ENCODE results near the gene DIO3. TPM values are rescaled to one million over a fixed set of nuclear protein-coding genes. Genes with fewer than 3 reads are reported as not detected.

DIO3 gene
- total RNA-seq, 1 experiment from 2014 or later = not detected

GRCh38 chr14:101584055-101584859 is 23.0 kb downstream of the DIO3 start:
- H3K4me2 ChIP-seq (ENCODE audit: insufficient read depth, insufficient read length, low read length) = no peak overlapping the region
- no peak overlapping the region for H4K8ac ChIP-seq (replicated peaks; ENCODE audit: insufficient read length, low read depth, low read length)
- no peak overlapping the region for H3K27ac ChIP-seq (ENCODE audit: insufficient read length, low read depth, low read length)
- no peak overlapping the region for H2BK15ac ChIP-seq (ENCODE audit: low read depth, low read length)
- H3K27me3 ChIP-seq (ENCODE audit: insufficient read depth, low read length) = no peaks in the 10 kb centered on the region; the same call in 1 of the 2 replicates
- H2AFZ ChIP-seq (ENCODE audit: low read length) = no peak overlapping the region
- no peak overlapping the region for H3K27ac Mint-ChIP-seq
- no peak overlapping the region for H2BK12ac ChIP-seq (ENCODE audit: insufficient read length, low read depth, low read length)
- no peak overlapping the region for H3T11ph ChIP-seq (ENCODE audit: low read length)
- no peak overlapping the region for H3K4ac ChIP-seq (ENCODE audit: low read depth, low read length)
- H4K91ac ChIP-seq (ENCODE audit: insufficient read length, low read depth, low read length) = no peak overlapping the region
- H3K36me3 Mint-ChIP-seq (ENCODE audit: insufficient read depth in 1 of 3, low read depth in 3 of 3) = no peaks in the 10 kb centered on the region; a peak in 1 of 7 replicates
- no peaks in the 10 kb centered on the region for H3K9me3 ChIP-seq (ENCODE audit: control insufficient read depth, low read depth, low read length)
- H4K5ac ChIP-seq (ENCODE audit: insufficient read length, low read depth, low read length) = no peak overlapping the region
- H3K27me3 Mint-ChIP-seq (ENCODE audit: low read depth) = peaks cover 28% of the 10 kb centered on the region
- no peaks in the 10 kb centered on the region for H3K79me1 ChIP-seq (ENCODE audit: insufficient read depth, low read depth, low read length, poor library complexity, severe bottlenecking)
- no peak overlapping the region for H2BK120ac ChIP-seq (ENCODE audit: low read depth, low read length, poor library complexity, severe bottlenecking)
- H4K20me1 ChIP-seq (ENCODE audit: control insufficient read depth, insufficient read depth, insufficient read length) = peaks cover 3% of the 10 kb centered on the region
- no peak overlapping the region for H2BK5ac ChIP-seq (ENCODE audit: insufficient read length, low read length)
- no peaks in the 10 kb centered on the region for H3K23me2 ChIP-seq (ENCODE audit: insufficient read length, low read depth, low read length, poor library complexity, severe bottlenecking)
- WGBS (ENCODE audit: extremely low coverage, insufficient read length, low lambda C conversion rate) = no CpG with 5 or more reads among the region's 54 CpGs
- no peak overlapping the region; the same call in 1 of the 2 replicates for H3K14ac ChIP-seq (ENCODE audit: insufficient read depth, low read length)
- H3K9ac ChIP-seq (ENCODE audit: extremely low read depth, insufficient read length, low read length) = no peak overlapping the region
- H3K9me3 Mint-ChIP-seq = peaks cover 0 to 2% of the 10 kb centered on the region in 2 experiments; a peak in 2 of 5 replicates
- no peaks in the 10 kb centered on the region for H3K79me2 ChIP-seq (ENCODE audit: insufficient read depth, low read length)
- H2AK5ac ChIP-seq (ENCODE audit: insufficient read length, low read length) = no peak overlapping the region
- H2BK20ac ChIP-seq (ENCODE audit: low read depth, low read length, poor library complexity, severe bottlenecking) = no peak overlapping the region
- 0 out of 4 replicates have a peak, but pooled peaks cover 0 to 4% of the 10 kb centered on the region in 2 experiments for H3K4me1 Mint-ChIP-seq
- TF ChIP-seq, protein P1, sequence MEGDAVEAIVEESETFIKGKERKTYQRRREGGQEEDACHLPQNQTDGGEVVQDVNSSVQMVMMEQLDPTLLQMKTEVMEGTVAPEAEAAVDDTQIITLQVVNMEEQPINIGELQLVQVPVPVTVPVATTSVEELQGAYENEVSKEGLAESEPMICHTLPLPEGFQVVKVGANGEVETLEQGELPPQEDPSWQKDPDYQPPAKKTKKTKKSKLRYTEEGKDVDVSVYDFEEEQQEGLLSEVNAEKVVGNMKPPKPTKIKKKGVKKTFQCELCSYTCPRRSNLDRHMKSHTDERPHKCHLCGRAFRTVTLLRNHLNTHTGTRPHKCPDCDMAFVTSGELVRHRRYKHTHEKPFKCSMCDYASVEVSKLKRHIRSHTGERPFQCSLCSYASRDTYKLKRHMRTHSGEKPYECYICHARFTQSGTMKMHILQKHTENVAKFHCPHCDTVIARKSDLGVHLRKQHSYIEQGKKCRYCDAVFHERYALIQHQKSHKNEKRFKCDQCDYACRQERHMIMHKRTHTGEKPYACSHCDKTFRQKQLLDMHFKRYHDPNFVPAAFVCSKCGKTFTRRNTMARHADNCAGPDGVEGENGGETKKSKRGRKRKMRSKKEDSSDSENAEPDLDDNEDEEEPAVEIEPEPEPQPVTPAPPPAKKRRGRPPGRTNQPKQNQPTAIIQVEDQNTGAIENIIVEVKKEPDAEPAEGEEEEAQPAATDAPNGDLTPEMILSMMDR (conservative IDR thresholded peaks at IDR 0.05) = no peak
- no peaks in the 10 kb centered on the region for H3K4me1 ChIP-seq (ENCODE audit: insufficient read depth, low read length)
- no peak overlapping the region for H3K56ac ChIP-seq (ENCODE audit: insufficient read length, low read depth, low read length)
- no peak overlapping the region for H3K18ac ChIP-seq (ENCODE audit: insufficient read length, low read depth, low read length)
- H3K23ac ChIP-seq (ENCODE audit: insufficient read length, low read depth, low read length) = no peak overlapping the region
- no peak overlapping the region for H3K4me3 Mint-ChIP-seq
- DNase-seq = no peak

Data from H9 (cell line).